ENCODE data around the gene GGA1. TPM values are rescaled to one million over a fixed set of nuclear protein-coding genes. Genes with fewer than 3 reads are reported as not detected.

Gene GGA1
- total and polyA plus RNA-seq, 2 donors from 2014 or later = 37.5 to 61.2 TPM

- H3K36me3 ChIP-seq (ENCODE audit: control insufficient read depth in 2 of 3, insufficient read depth in 3 of 3, low read length in 3 of 3) = no peaks in the 10 kb centered on the region
- H3K9ac ChIP-seq (ENCODE audit: low read length in 3 of 3) = no peak overlapping the region
- no peaks in the 10 kb centered on the region for H3K9me3 ChIP-seq (ENCODE audit: control insufficient read depth in 2 of 3, insufficient read depth in 1 of 3, low read length in 3 of 3)
- TF ChIP-seq, protein P1, sequence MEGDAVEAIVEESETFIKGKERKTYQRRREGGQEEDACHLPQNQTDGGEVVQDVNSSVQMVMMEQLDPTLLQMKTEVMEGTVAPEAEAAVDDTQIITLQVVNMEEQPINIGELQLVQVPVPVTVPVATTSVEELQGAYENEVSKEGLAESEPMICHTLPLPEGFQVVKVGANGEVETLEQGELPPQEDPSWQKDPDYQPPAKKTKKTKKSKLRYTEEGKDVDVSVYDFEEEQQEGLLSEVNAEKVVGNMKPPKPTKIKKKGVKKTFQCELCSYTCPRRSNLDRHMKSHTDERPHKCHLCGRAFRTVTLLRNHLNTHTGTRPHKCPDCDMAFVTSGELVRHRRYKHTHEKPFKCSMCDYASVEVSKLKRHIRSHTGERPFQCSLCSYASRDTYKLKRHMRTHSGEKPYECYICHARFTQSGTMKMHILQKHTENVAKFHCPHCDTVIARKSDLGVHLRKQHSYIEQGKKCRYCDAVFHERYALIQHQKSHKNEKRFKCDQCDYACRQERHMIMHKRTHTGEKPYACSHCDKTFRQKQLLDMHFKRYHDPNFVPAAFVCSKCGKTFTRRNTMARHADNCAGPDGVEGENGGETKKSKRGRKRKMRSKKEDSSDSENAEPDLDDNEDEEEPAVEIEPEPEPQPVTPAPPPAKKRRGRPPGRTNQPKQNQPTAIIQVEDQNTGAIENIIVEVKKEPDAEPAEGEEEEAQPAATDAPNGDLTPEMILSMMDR (IDR thresholded peaks at IDR 0.05; ENCODE audit: borderline replicate concordance, extremely low read depth, insufficient read depth) = no peak
- peaks cover 0 to 2% (median 0%) of the 10 kb centered on the region in 3 donors for H3K4me1 ChIP-seq (ENCODE audit: control insufficient read depth in 2 of 3, insufficient read depth in 2 of 3, low read depth in 1 of 3, low read length in 3 of 3)
- no peak overlapping the region for H3K4me3 ChIP-seq (ENCODE audit: low read length in 3 of 3)
- DNase-seq (no peak), FAIRE-seq (no peak)
- intact Hi-C loops (cut with DNase I) = loop anchor here (10.0 kb wide), 1 partner anchor 147 kb away; no protein-coding TSS in a partner anchor
- H3K27ac ChIP-seq (ENCODE audit: low read depth in 2 of 2, low read length in 2 of 2) = no peak overlapping the region
- H3K27me3 ChIP-seq (ENCODE audit: control insufficient read depth, insufficient read depth, low read length) = no peaks in the 10 kb centered on the region
Observed at GRCh38 chr22:37647317-37647716, 38.7 kb downstream of the GGA1 start.

DNA sequence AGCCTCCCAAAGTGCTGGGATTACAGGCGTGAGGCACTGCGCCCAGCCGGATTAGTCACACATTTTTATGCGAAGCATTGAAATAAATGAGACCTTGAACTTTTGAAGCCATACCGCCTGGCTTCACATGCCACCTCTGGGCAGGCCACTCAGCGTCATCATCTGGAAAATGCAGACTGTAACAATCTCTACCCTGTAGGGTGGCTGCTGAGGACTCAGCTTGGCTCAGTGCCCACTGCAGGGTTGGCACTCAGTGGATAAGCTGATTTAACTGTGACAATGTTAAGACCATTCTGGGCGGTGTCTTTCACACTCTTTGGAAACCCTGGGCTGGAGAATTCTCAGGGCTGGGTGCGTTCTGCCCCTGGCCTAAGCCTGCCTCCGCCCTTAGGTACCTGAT is 39.3 kb downstream of the GGA1 start:
- Histone ChIP-seq H3K9me3 (ENCODE audit: control insufficient read depth in 2 of 3, insufficient read depth in 1 of 3, low read length in 3 of 3) (no peaks in the 10 kb centered on the region), H3K36me3 (ENCODE audit: control insufficient read depth in 2 of 3, insufficient read depth in 3 of 3, low read length in 3 of 3) (no peaks in the 10 kb centered on the region), H3K4me1 (ENCODE audit: control insufficient read depth in 2 of 3, insufficient read depth in 2 of 3, low read depth in 1 of 3, low read length in 3 of 3) (peaks cover 0 to 2% (median 0%) of the 10 kb centered on the region in 3 donors), H3K27ac (ENCODE audit: low read depth in 2 of 2, low read length in 2 of 2) (no peak overlapping the region), H3K27me3 (ENCODE audit: control insufficient read depth, insufficient read depth, low read length) (no peaks in the 10 kb centered on the region), H3K9ac (ENCODE audit: low read length in 3 of 3) (no peak overlapping the region), H3K4me3 (ENCODE audit: low read length in 3 of 3) (no peak overlapping the region)
- intact Hi-C loops (cut with DNase I) = loop anchor here (10.0 kb wide), 1 partner anchor 147 kb away; no protein-coding TSS in a partner anchor
- no peak for FAIRE-seq
- TF ChIP-seq, protein P1 (IDR thresholded peaks at IDR 0.05; ENCODE audit: borderline replicate concordance, extremely low read depth, insufficient read depth) = no peak
- DNase-seq = no peak

GRCh38 chr22:37650463-37651136 is 42.0 kb downstream of the GGA1 start:
- Histone ChIP-seq H3K4me1 (ENCODE audit: control insufficient read depth in 2 of 3, insufficient read depth in 2 of 3, low read depth in 1 of 3, low read length in 3 of 3) (no peaks in the 10 kb centered on the region), H3K4me3 (ENCODE audit: low read length in 3 of 3) (no peak overlapping the region), H3K27me3 (ENCODE audit: control insufficient read depth, insufficient read depth, low read length) (no peaks in the 10 kb centered on the region), H3K36me3 (ENCODE audit: control insufficient read depth in 2 of 3, insufficient read depth in 3 of 3, low read length in 3 of 3) (no peaks in the 10 kb centered on the region), H3K9ac (ENCODE audit: low read length in 3 of 3) (no peak overlapping the region), H3K9me3 (ENCODE audit: control insufficient read depth in 2 of 3, insufficient read depth in 1 of 3, low read length in 3 of 3) (no peaks in the 10 kb centered on the region), H3K27ac (ENCODE audit: low read depth in 2 of 2, low read length in 2 of 2) (no peak overlapping the region)
- intact Hi-C loops (cut with DNase I) = no loop called here
- DNase-seq = no peak
- no peak for FAIRE-seq
- TF ChIP-seq, protein P1 (IDR thresholded peaks at IDR 0.05; ENCODE audit: borderline replicate concordance, extremely low read depth, insufficient read depth) = no peak

Data from kidney (tissue), 14 donors.